PC-9 (cell line): ENCODE measurements around the gene SIK2. TPM values are rescaled to one million over a fixed set of nuclear protein-coding genes. Genes with fewer than 3 reads are reported as not detected.

Experiments used
- BruUV-seq: library from RNA; stranded (reverse); fragments of 400-500 nt; replicated peaks from 2 replicates; lab custom pipeline; 2021; lab: Mats Ljungman, UMichigan
- CTCF ChIA-PET: fragments of 300-600 bp; sonication (Branson Sonifier 250); formaldehyde crosslinking; loops from one replicate; lab custom pipeline; 2022; ENCODE audit warnings: antibody characterized with exemption; lab: Charles Lee
- POLR2A ChIA-PET: fragments of 300-600 bp; sonication (Branson Sonifier 250); formaldehyde crosslinking; loops from one replicate; lab custom pipeline; 2022; ENCODE audit warnings: antibody characterized with exemption; ENCODE audit not compliant: unreplicated experiment; lab: Charles Lee
- DNase-seq, 2 experiments: peaks; one replicate each; pipeline versions ENCODE4 v3.0.0 to v3.0.0-alpha.2; 2015 to 2022; ENCODE audit warnings: mixed read lengths in 1 of 2
- H2AFZ ChIP-seq: fragments of 200-600 bp; sonication (generic); 2 replicates; pipeline ENCODE4 v1.8.1; 2017; ENCODE audit warnings: antibody characterized with exemption
- H3F3A ChIP-seq: fragments of 200-600 bp; sonication (generic); 2 replicates; pipeline ENCODE4 v1.8.1; 2017; ENCODE audit warnings: antibody characterized with exemption, mild to moderate bottlenecking, low read depth; ENCODE audit not compliant: insufficient read depth
- H3K27ac ChIP-seq: fragments of 200-600 bp; sonication (generic); 2 replicates; pipeline ENCODE4 v1.6.1; 2016; ENCODE audit warnings: mixed run types
- H3K27me3 ChIP-seq: fragments of 200-600 bp; sonication (generic); 2 replicates; pipeline ENCODE4 v1.6.1; 2016; ENCODE audit warnings: low read depth, mixed run types; ENCODE audit not compliant: insufficient read depth
- H3K36me3 ChIP-seq: fragments of 200-600 bp; sonication (generic); 2 replicates; pipeline ENCODE4 v1.6.1; 2016; ENCODE audit warnings: low read depth, mixed run types
- H3K4me1 ChIP-seq: fragments of 200-600 bp; sonication (generic); replicated peaks from 2 replicates; pipeline ENCODE4 v1.6.1; 2016; ENCODE audit warnings: mixed run types; ENCODE audit not compliant: insufficient read depth
- H3K4me2 ChIP-seq: fragments of 200-600 bp; sonication (generic); 2 replicates; pipeline ENCODE4 v1.6.1; 2017; ENCODE audit warnings: mixed run types
- H3K4me3 ChIP-seq: fragments of 200-600 bp; sonication (generic); 2 replicates; pipeline ENCODE4 v1.6.1; 2016; ENCODE audit warnings: mixed run types
- H3K79me2 ChIP-seq: fragments of 200-600 bp; sonication (generic); 2 replicates; pipeline ENCODE4 v1.6.1; 2017; ENCODE audit warnings: low read depth, mixed run types
- H3K9me2 ChIP-seq: fragments of 200-600 bp; sonication (generic); 2 replicates; pipeline ENCODE4 v1.8.1; 2017; ENCODE audit warnings: mild to moderate bottlenecking; ENCODE audit not compliant: insufficient read depth
- H3K9me3 ChIP-seq: fragments of 200-600 bp; sonication (generic); 2 replicates; pipeline ENCODE4 v1.8.1; 2016; ENCODE audit warnings: low read depth; ENCODE audit not compliant: insufficient read depth
- H4K20me1 ChIP-seq: fragments of 200-600 bp; sonication (generic); 2 replicates; pipeline ENCODE4 v1.8.1; 2017; ENCODE audit not compliant: insufficient read depth
- EZH2 ChIP-seq: fragments of 200-600 bp; sonication (generic); IDR thresholded peaks from 2 replicates; pipeline ENCODE4 v1.8.0; 2017; ENCODE audit warnings: antibody characterized with exemption, low read depth
- intact Hi-C: fragments of 100-400 bp; cut with micrococcal nuclease; formaldehyde crosslinking; loops from one replicate; pipeline ENCODE4 v1.10.0; 2022; ENCODE audit not compliant: unreplicated experiment
- total RNA-seq: library from RNA; stranded (reverse); gene quantifications from 2 replicates; pipeline ENCODE4 v1.2.3, GENCODE V29; 2021
- TF ChIP-seq, protein P1 (sequence below): fragments of 200-600 bp; sonication (generic); conservative IDR thresholded peaks from 2 replicates; pipeline ENCODE4 v1.6.1; 2017; ENCODE audit warnings: mixed run types, antibody characterized with exemption, mild to moderate bottlenecking, moderate library complexity

Gene SIK2
- total RNA-seq, 1 experiment from 2014 or later: 16.2 TPM

DNA sequence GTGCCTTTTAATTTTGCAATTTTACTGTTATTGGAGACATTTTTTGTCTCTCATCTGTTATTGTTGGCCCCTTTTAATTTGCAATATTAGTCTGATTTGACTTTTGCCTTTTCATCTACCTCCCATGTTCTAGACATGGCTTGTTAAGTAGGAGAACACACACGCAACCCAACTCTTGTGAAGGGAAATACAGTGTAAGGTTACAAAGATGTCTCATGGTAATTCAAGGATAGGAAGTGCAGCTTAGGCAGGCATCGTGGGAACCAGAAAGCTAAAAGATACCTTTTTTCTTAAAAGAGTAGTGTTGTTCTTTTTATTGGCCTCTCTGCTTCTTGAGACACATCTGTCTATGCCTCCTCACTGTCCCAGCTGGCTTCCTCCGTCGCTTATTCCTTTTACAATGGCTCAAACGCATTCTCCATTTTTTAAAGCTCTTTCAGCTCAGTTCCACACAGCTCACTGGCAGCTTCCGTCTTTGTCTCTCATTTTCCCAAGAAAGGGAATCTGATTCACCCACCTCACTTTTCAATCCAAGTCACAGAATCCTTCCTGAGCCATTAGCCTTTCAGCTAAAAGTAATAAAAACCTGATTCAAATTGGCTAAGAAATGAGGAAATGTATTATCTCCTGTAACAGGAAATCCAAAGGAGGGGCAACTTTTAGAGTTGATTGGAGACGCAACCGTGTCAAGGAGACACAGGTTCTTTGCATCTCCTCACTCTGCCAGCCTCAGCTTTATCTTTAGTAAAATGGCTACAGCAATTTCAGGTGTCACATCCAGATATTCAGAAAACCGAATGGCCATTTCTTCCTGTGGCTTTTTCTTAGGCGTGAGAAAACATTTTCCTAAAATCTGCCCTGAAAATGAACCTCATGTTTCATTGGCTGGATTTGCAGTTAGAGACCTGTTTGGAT, 57.2 kb downstream of the SIK2 start:
- ChIA-PET CTCF (no interaction called here), POLR2A (no interaction called here)
- no peaks in the 10 kb centered on the region for H3K9me3 ChIP-seq
- BruUV-seq: no TSS peak
- H3K36me3 ChIP-seq: 0 out of 2 replicates have a peak, but pooled peaks cover 14% of the 10 kb centered on the region
- H3K4me1 ChIP-seq: no peaks in the 10 kb centered on the region
- no peaks in the 10 kb centered on the region for H3K9me2 ChIP-seq
- H3K79me2 ChIP-seq: peaks cover 10% of the 10 kb centered on the region
- no peak for DNase-seq
- H3F3A ChIP-seq: no peaks in the 10 kb centered on the region
- no peak overlapping the region for H3K4me2 ChIP-seq
- H3K27me3 ChIP-seq: no peaks in the 10 kb centered on the region
- H3K4me3 ChIP-seq: no peak overlapping the region
- intact Hi-C loops: no loop called here
- TF ChIP-seq EZH2: no peak
- TF ChIP-seq, protein P1, sequence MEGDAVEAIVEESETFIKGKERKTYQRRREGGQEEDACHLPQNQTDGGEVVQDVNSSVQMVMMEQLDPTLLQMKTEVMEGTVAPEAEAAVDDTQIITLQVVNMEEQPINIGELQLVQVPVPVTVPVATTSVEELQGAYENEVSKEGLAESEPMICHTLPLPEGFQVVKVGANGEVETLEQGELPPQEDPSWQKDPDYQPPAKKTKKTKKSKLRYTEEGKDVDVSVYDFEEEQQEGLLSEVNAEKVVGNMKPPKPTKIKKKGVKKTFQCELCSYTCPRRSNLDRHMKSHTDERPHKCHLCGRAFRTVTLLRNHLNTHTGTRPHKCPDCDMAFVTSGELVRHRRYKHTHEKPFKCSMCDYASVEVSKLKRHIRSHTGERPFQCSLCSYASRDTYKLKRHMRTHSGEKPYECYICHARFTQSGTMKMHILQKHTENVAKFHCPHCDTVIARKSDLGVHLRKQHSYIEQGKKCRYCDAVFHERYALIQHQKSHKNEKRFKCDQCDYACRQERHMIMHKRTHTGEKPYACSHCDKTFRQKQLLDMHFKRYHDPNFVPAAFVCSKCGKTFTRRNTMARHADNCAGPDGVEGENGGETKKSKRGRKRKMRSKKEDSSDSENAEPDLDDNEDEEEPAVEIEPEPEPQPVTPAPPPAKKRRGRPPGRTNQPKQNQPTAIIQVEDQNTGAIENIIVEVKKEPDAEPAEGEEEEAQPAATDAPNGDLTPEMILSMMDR: no peak
- H3K27ac ChIP-seq: no peak overlapping the region
- no peak overlapping the region for H2AFZ ChIP-seq
- no peaks in the 10 kb centered on the region; the same call in 1 of the 2 replicates for H4K20me1 ChIP-seq

DNA sequence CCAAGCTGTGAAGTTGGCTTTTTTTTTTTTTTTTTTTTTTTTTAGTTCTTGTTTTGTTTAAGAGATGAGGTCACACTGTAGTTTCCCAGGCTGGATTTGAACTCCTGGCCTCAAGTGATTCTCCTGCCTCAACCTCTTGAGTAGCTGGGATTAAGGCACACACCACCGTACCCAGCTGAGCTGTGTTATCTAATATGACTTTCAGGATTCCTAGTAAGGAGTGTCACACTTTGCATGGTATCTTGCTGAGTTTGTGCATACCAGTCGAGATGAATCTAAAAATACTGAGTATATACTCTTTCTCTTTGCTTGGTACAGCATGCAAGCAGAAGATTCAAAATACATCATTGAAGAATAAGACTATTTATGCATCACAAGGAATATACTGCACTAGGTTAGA, 58.6 kb downstream of the SIK2 start:
- Histone ChIP-seq H4K20me1 (no peaks in the 10 kb centered on the region), H3K9me3 (no peaks in the 10 kb centered on the region), H2AFZ (no peak overlapping the region), H3K4me3 (no peak overlapping the region), H3K27ac (no peak overlapping the region), H3K4me2 (no peak overlapping the region), H3K27me3 (no peaks in the 10 kb centered on the region), H3K4me1 (no peaks in the 10 kb centered on the region), H3K36me3 (0 out of 2 replicates have a peak, but pooled peaks cover 14% of the 10 kb centered on the region), H3K79me2 (peaks cover 10% of the 10 kb centered on the region), H3K9me2 (no peaks in the 10 kb centered on the region), H3F3A (no peaks in the 10 kb centered on the region)
- no peak for DNase-seq
- ChIA-PET CTCF (no interaction called here), POLR2A (no interaction called here)
- no TSS peak for BruUV-seq
- TF ChIP-seq, protein P1: no peak
- intact Hi-C loops: no loop called here

DNA sequence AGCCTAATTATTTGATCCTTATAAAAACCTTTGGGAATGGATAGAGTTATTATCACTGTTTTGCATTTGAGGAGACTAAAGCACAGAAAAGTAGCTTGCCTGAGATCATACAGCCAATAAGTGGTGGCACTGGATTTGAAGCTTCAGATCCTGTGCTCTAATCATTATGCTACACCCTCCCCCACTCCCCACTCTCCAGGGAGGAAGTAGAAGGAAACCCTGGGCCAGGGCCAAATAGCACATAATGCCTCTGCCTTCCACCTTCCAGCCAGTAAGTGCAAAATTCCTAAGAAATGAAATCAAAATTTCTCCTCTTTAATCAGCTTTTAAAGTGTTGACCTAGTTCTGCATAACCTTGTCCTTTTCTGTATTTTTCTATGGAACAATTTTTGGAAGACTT, 61.6 kb downstream of the SIK2 start:
- Histone ChIP-seq H3K4me2 (no peak overlapping the region), H3K36me3 (0 out of 2 replicates have a peak, but pooled peaks cover 8% of the 10 kb centered on the region), H3K4me1 (no peaks in the 10 kb centered on the region), H3K27ac (no peak overlapping the region), H4K20me1 (no peaks in the 10 kb centered on the region), H3K79me2 (no peaks in the 10 kb centered on the region; the same call in 1 of the 2 replicates), H2AFZ (no peak overlapping the region), H3K27me3 (no peaks in the 10 kb centered on the region), H3F3A (peaks cover 4% of the 10 kb centered on the region), H3K4me3 (no peak overlapping the region), H3K9me3 (no peaks in the 10 kb centered on the region), H3K9me2 (no peaks in the 10 kb centered on the region)
- no peak for DNase-seq
- no TSS peak for BruUV-seq
- ChIA-PET POLR2A (no interaction called here), CTCF (no interaction called here)
- no peak for TF ChIP-seq EZH2
- TF ChIP-seq, protein P1: no peak
- intact Hi-C loops: no loop called here
